Measurements from ENCODE around the gene BIRC5. TPM values are rescaled to one million over a fixed set of nuclear protein-coding genes. Genes with fewer than 3 reads are reported as not detected.
A peak's percentile ranks its signal among the peaks of the same experiment; 100 is the strongest.

The BIRC5 gene
- total and polyA plus RNA-seq, 3 donors from 2014 or later, result 12.4 to 58.5 (median 28.1) TPM

GRCh38 chr17:78186692-78187595 lies 27.1 kb upstream of the BIRC5 start, which contains the start of the genes AFMID and TK1:
TSS of gene AFMID (plus strand) at chr17:78187362. CDS start at chr17:78187371, 9 bp downstream.
TSS of gene TK1 (minus strand) at chr17:78187052. CDS start at chr17:78186994, 58 bp downstream.
- WGBS, 2 donors, result 4 to 6% methylated on average over 27 to 43 of the region's 57 CpGs
- Histone ChIP-seq H3K4me1 (peaks cover 6% of the 10 kb centered on the region), H3K9me3 (no peaks in the 10 kb centered on the region), H3K27ac (peak within 1 kb of the TSS; percentile 48 to 64), H3K36me3 (ENCODE audit: low read depth, missing control alignments) (no peaks in the 10 kb centered on the region), H3K27me3 (no peaks in the 10 kb centered on the region), H3K4me3 (peak within 1 kb of the TSS; percentile 58 to 63)
- intact Hi-C loops (cut with DNase I; ENCODE audit: low total_unique reads), result no loop called here
- TF ChIP-seq POLR2A (IDR thresholded peaks at IDR 0.05), result peak; percentile 74
- TF ChIP-seq CTCF (IDR thresholded peaks at IDR 0.05), result peak; percentile 72 to 94 (median 86)
- peak; percentile 97 for DNase-seq

GRCh38 chr17:78196716-78197115 lies 17.3 kb upstream of the BIRC5 start:
- TF ChIP-seq POLR2A (IDR thresholded peaks at IDR 0.05), result no peak
- TF ChIP-seq CTCF (IDR thresholded peaks at IDR 0.05), result no peak
- Histone ChIP-seq H3K4me1 (no peaks in the 10 kb centered on the region), H3K27ac (no peak overlapping the region), H3K36me3 (ENCODE audit: low read depth, missing control alignments) (no peaks in the 10 kb centered on the region), H3K9me3 (no peaks in the 10 kb centered on the region), H3K27me3 (no peaks in the 10 kb centered on the region), H3K4me3 (no peak overlapping the region)
- 88 to 91% methylated on average over 5 of the region's 5 CpGs for WGBS, 2 donors
- intact Hi-C loops (cut with DNase I; ENCODE audit: low total_unique reads), result no loop called here
- DNase-seq, result no peak

GRCh38 chr17:78197147-78197832 lies 16.8 kb upstream of the BIRC5 start:
- no peaks in the 10 kb centered on the region for H3K9me3 ChIP-seq
- no peaks in the 10 kb centered on the region for H3K27me3 ChIP-seq
- no peaks in the 10 kb centered on the region for H3K36me3 ChIP-seq (ENCODE audit: low read depth, missing control alignments)
- H3K4me1 ChIP-seq, result no peaks in the 10 kb centered on the region
- no peak for DNase-seq
- WGBS, 2 donors, result 88 to 92% methylated on average over 9 of the region's 9 CpGs
- TF ChIP-seq CTCF (IDR thresholded peaks at IDR 0.05), result no peak
- no peak for TF ChIP-seq POLR2A (IDR thresholded peaks at IDR 0.05)
- H3K4me3 ChIP-seq, result no peak overlapping the region
- intact Hi-C loops (cut with DNase I; ENCODE audit: low total_unique reads), result no loop called here
- no peak overlapping the region for H3K27ac ChIP-seq

GRCh38 chr17:78200451-78200850 lies 13.6 kb upstream of the BIRC5 start:
- DNase-seq, result no peak
- H3K4me3 ChIP-seq, result no peak overlapping the region
- no peak for TF ChIP-seq POLR2A (IDR thresholded peaks at IDR 0.05)
- H3K27ac ChIP-seq, result no peak overlapping the region
- 88 to 93% methylated on average over 6 of the region's 6 CpGs for WGBS, 2 donors
- no peaks in the 10 kb centered on the region for H3K27me3 ChIP-seq
- no peaks in the 10 kb centered on the region for H3K36me3 ChIP-seq (ENCODE audit: low read depth, missing control alignments)
- no peaks in the 10 kb centered on the region for H3K9me3 ChIP-seq
- no peaks in the 10 kb centered on the region for H3K4me1 ChIP-seq
- intact Hi-C loops (cut with DNase I; ENCODE audit: low total_unique reads), result no loop called here

- WGBS, 2 donors, result 87 to 94% methylated on average over 6 to 8 of the region's 8 CpGs
- no peaks in the 10 kb centered on the region for H3K36me3 ChIP-seq (ENCODE audit: low read depth, missing control alignments)
Observed at GRCh38 chr17:78202666-78203065, 11.4 kb upstream of the BIRC5 start.

More at GRCh38 chr17:78202666-78203065, 11.4 kb upstream of the BIRC5 start:
- Histone ChIP-seq H3K27ac (no peak overlapping the region), H3K4me1 (no peaks in the 10 kb centered on the region), H3K4me3 (no peak overlapping the region), H3K9me3 (no peaks in the 10 kb centered on the region), H3K27me3 (no peaks in the 10 kb centered on the region)
- intact Hi-C loops (cut with DNase I; ENCODE audit: low total_unique reads), result no loop called here
- DNase-seq, result no peak
- TF ChIP-seq CTCF (IDR thresholded peaks at IDR 0.05) (no peak), POLR2A (IDR thresholded peaks at IDR 0.05) (no peak)

Measured in testis (tissue), 3 donors.